ENCODE data around the gene EFHC1.

- TF ChIP-seq JUND (IDR thresholded peaks at IDR 0.05), result peak in 1 of 2 donors; percentile 31
- TF ChIP-seq CTCF (IDR thresholded peaks at IDR 0.05; ENCODE audit: low read depth, low read length, missing input control), result no peak
- TF ChIP-seq RAD21 (IDR thresholded peaks at IDR 0.05), result peak in 1 of 2 donors; percentile 31
- TF ChIP-seq RXRA (IDR thresholded peaks at IDR 0.05), result peak; percentile 54 to 59
- TF ChIP-seq MAX (IDR thresholded peaks at IDR 0.05), result no peak
Measured at GRCh38 chr6:52371656-52372191, 48.4 kb upstream of the EFHC1 start.
